MM.1S (cell line): ENCODE data around the gene HCST.

Experiments
- DNase-seq: peaks from one replicate; pipeline ENCODE4 v3.0.0-alpha.2; 2015
- H2AFZ ChIP-seq: fragments of 300-600 bp; sonication (generic); 2 replicates; pipeline ENCODE4 v1.6.0; 2016; ENCODE audit warnings: antibody characterized with exemption, low read length
- H3F3A ChIP-seq: fragments of 300-600 bp; sonication (generic); 2 replicates; pipeline ENCODE4 v1.6.1; 2016; ENCODE audit warnings: mild to moderate bottlenecking, antibody characterized with exemption, low read length, moderate library complexity, mixed read lengths; ENCODE audit not compliant: insufficient read depth
- H3K27ac ChIP-seq: fragments of 300-600 bp; sonication (generic); 2 replicates; pipeline ENCODE4 v1.5.1; 2016; ENCODE audit warnings: mild to moderate bottlenecking, low read length
- H3K27me3 ChIP-seq: fragments of 300-600 bp; sonication (generic); replicated peaks from 2 replicates; pipeline ENCODE4 v1.6.0; 2016; ENCODE audit warnings: low read length; ENCODE audit not compliant: insufficient read depth
- H3K36me3 ChIP-seq: fragments of 300-600 bp; sonication (generic); replicated peaks from 2 replicates; pipeline ENCODE4 v1.6.1; 2016; ENCODE audit warnings: mild to moderate bottlenecking, low read length, mixed read lengths; ENCODE audit not compliant: insufficient read depth
- H3K4me1 ChIP-seq: fragments of 300-600 bp; sonication (generic); 2 replicates; pipeline ENCODE4 v1.6.1; 2016; ENCODE audit warnings: low read length, mixed read lengths
- H3K4me2 ChIP-seq: fragments of 300-600 bp; sonication (generic); 2 replicates; pipeline ENCODE4 v1.6.0; 2016; ENCODE audit warnings: low read depth, low read length
- H3K4me3 ChIP-seq: fragments of 300-600 bp; sonication (generic); 2 replicates; pipeline ENCODE4 v1.5.1; 2016; ENCODE audit warnings: low read length, mixed read lengths
- H3K79me2 ChIP-seq: fragments of 300-600 bp; sonication (generic); 2 replicates; pipeline ENCODE4 v1.6.1; 2016; ENCODE audit warnings: mixed run types, low read length, mixed read lengths
- H3K9ac ChIP-seq: fragments of 300-600 bp; sonication (generic); 2 replicates; pipeline ENCODE4 v1.6.1; 2016; ENCODE audit warnings: low read length, mixed read lengths
- H3K9me2 ChIP-seq: fragments of 300-600 bp; sonication (generic); replicated peaks from 2 replicates; pipeline ENCODE4 v1.6.1; 2016; ENCODE audit warnings: mild to moderate bottlenecking, low read length, mixed read lengths; ENCODE audit not compliant: insufficient read depth
- H3K9me3 ChIP-seq: fragments of 300-600 bp; sonication (generic); replicated peaks from 2 replicates; pipeline ENCODE4 v1.6.1; 2016; ENCODE audit warnings: mild to moderate bottlenecking, low read length, mixed read lengths; ENCODE audit not compliant: insufficient read depth
- H4K20me1 ChIP-seq: fragments of 300-600 bp; sonication (generic); 2 replicates; pipeline ENCODE4 v1.6.1; 2016; ENCODE audit warnings: mild to moderate bottlenecking, low read length, moderate library complexity, mixed read lengths; ENCODE audit not compliant: insufficient read depth
- CTCF ChIP-seq: fragments of 300-600 bp; sonication (generic); IDR thresholded peaks from 2 replicates; pipeline ENCODE4 v1.5.1; 2016; ENCODE audit warnings: antibody characterized with exemption, low read length, mixed read lengths
- EZH2 ChIP-seq: fragments of 300-600 bp; sonication (generic); optimal IDR thresholded peaks from 2 replicates; pipeline ENCODE3; 2017; ENCODE audit warnings: low read depth, mild to moderate bottlenecking, antibody characterized with exemption, low read length, mixed read lengths
- EZH2phosphoT487 ChIP-seq: fragments of 300-600 bp; sonication (generic); IDR thresholded peaks from 2 replicates; pipeline ENCODE4 v1.6.1; 2018; ENCODE audit warnings: antibody characterized with exemption, low read length

HCST gene

GRCh38 chr19:35887197-35887596, 15.1 kb upstream of the HCST start:
- no peak overlapping the region for H3K4me2 ChIP-seq
- H4K20me1 ChIP-seq, result no peaks in the 10 kb centered on the region
- TF ChIP-seq EZH2phosphoT487 (no peak), EZH2 (no peak), CTCF (no peak)
- no peaks in the 10 kb centered on the region for H3K9me3 ChIP-seq
- no peaks in the 10 kb centered on the region; the same call in none of the 2 replicates for H3K27me3 ChIP-seq
- no peaks in the 10 kb centered on the region for H3K79me2 ChIP-seq
- H3K9ac ChIP-seq, result no peak overlapping the region
- no peaks in the 10 kb centered on the region for H3K9me2 ChIP-seq
- H3K27ac ChIP-seq, result no peak overlapping the region
- no peaks in the 10 kb centered on the region for H3F3A ChIP-seq
- no peak overlapping the region for H2AFZ ChIP-seq
- DNase-seq, result no peak
- H3K4me3 ChIP-seq, result no peak overlapping the region
- H3K36me3 ChIP-seq, result no peaks in the 10 kb centered on the region
- H3K4me1 ChIP-seq, result no peaks in the 10 kb centered on the region

GRCh38 chr19:35888398-35888797, 13.9 kb upstream of the HCST start:
- H3K79me2 ChIP-seq, result no peaks in the 10 kb centered on the region
- H3K27ac ChIP-seq, result no peak overlapping the region
- DNase-seq, result no peak
- no peak overlapping the region for H3K4me3 ChIP-seq
- H4K20me1 ChIP-seq, result no peaks in the 10 kb centered on the region
- H3K9ac ChIP-seq, result no peak overlapping the region
- H3K9me2 ChIP-seq, result no peaks in the 10 kb centered on the region
- H3K4me2 ChIP-seq, result no peak overlapping the region
- H3K9me3 ChIP-seq, result no peaks in the 10 kb centered on the region
- H2AFZ ChIP-seq, result no peak overlapping the region
- TF ChIP-seq CTCF (no peak), EZH2 (no peak), EZH2phosphoT487 (no peak)
- no peaks in the 10 kb centered on the region for H3K4me1 ChIP-seq
- no peaks in the 10 kb centered on the region for H3F3A ChIP-seq
- no peaks in the 10 kb centered on the region; the same call in 1 of the 2 replicates for H3K27me3 ChIP-seq
- no peaks in the 10 kb centered on the region for H3K36me3 ChIP-seq

GRCh38 chr19:35889370-35890112, 12.8 kb upstream of the HCST start:
- DNase-seq, result no peak
- no peaks in the 10 kb centered on the region for H3K36me3 ChIP-seq
- no peak overlapping the region for H3K4me3 ChIP-seq
- H3K9me3 ChIP-seq, result no peaks in the 10 kb centered on the region
- H3K27me3 ChIP-seq, result no peaks in the 10 kb centered on the region
- H4K20me1 ChIP-seq, result no peaks in the 10 kb centered on the region
- TF ChIP-seq CTCF, result no peak
- TF ChIP-seq EZH2, result no peak
- TF ChIP-seq EZH2phosphoT487, result no peak
- no peak overlapping the region for H3K27ac ChIP-seq
- no peaks in the 10 kb centered on the region for H3K4me1 ChIP-seq
- H3K9ac ChIP-seq, result no peak overlapping the region
- no peak overlapping the region for H2AFZ ChIP-seq
- no peaks in the 10 kb centered on the region for H3K79me2 ChIP-seq
- H3F3A ChIP-seq, result no peaks in the 10 kb centered on the region
- H3K9me2 ChIP-seq, result no peaks in the 10 kb centered on the region
- no peak overlapping the region for H3K4me2 ChIP-seq
